Glutamatergic neuron (in vitro differentiated cells): Measurements from ENCODE around the gene METTL3. TPM values are rescaled to one million over a fixed set of nuclear protein-coding genes. Genes with fewer than 3 reads are reported as not detected.

Experiments
- DNase-seq: peaks from one replicate; pipeline ENCODE4 v3.0.0; 2022
- H3K27ac Mint-ChIP-seq: one replicate; pipeline ENCODE4 v1.8.0; 2020; ENCODE audit warnings: mild to moderate bottlenecking, mixed read lengths, inconsistent platforms; ENCODE audit not compliant: unreplicated experiment
- H3K27me3 Mint-ChIP-seq: one replicate; pipeline ENCODE4 v1.8.0; 2020; ENCODE audit warnings: mild to moderate bottlenecking, moderate library complexity, mixed read lengths, inconsistent platforms; ENCODE audit not compliant: unreplicated experiment
- H3K36me3 Mint-ChIP-seq: one replicate; pipeline ENCODE4 v1.8.0; 2020; ENCODE audit warnings: mild to moderate bottlenecking, mixed read lengths, inconsistent platforms; ENCODE audit not compliant: unreplicated experiment
- H3K4me1 Mint-ChIP-seq: one replicate; pipeline ENCODE4 v1.8.0; 2020; ENCODE audit warnings: mild to moderate bottlenecking, low read depth, mixed read lengths, inconsistent platforms; ENCODE audit not compliant: unreplicated experiment
- H3K4me3 Mint-ChIP-seq: one replicate; pipeline ENCODE4 v1.8.0; 2020; ENCODE audit warnings: mild to moderate bottlenecking, mixed read lengths, inconsistent platforms; ENCODE audit not compliant: unreplicated experiment
- H3K9me3 Mint-ChIP-seq: one replicate; pipeline ENCODE4 v1.8.0; 2020; ENCODE audit warnings: mild to moderate bottlenecking, moderate library complexity, mixed read lengths, inconsistent platforms; ENCODE audit not compliant: unreplicated experiment
- total RNA-seq: library from RNA; stranded (reverse); fragmentation: NEBNext Ultra II Directional; extraction: Animal tissue kit (Norgen Biotek cat#: 25700); gene quantifications from one replicate; pipeline ENCODE4 v1.2.1, GENCODE V29; 2021; ENCODE audit not compliant: unreplicated experiment
- TF ChIP-seq, protein P1 (sequence below): fragments of 200-600 bp; sonication (generic); IDR thresholded peaks from one replicate; pipeline ENCODE4 v1.5.0; 2021; ENCODE audit not compliant: partially characterized antibody, unreplicated experiment

METTL3 gene
- total RNA-seq, 1 donor from 2014 or later = 90.0 TPM

DNA sequence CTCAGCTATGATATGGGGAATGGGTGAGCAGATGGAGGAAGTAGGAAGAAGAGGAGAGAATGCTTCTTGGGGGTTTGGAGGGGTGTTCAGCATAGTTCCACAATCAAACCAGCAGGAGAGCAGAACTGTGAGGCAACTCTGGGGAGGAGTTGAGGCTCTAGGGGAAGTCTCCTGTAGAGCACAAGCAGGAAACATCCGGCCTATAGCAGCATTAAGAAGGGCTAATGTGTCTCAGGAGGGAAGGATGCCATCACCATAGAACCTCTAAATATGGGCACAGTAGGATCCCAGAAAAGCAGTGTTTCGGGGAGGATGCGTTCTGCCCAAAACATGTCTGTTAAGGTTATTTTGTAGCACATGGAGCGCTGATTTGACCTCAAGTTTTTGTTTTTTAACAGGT is 23.4 kb upstream of the METTL3 start:
- H3K9me3 Mint-ChIP-seq = no peaks in the 10 kb centered on the region
- TF ChIP-seq, protein P1, sequence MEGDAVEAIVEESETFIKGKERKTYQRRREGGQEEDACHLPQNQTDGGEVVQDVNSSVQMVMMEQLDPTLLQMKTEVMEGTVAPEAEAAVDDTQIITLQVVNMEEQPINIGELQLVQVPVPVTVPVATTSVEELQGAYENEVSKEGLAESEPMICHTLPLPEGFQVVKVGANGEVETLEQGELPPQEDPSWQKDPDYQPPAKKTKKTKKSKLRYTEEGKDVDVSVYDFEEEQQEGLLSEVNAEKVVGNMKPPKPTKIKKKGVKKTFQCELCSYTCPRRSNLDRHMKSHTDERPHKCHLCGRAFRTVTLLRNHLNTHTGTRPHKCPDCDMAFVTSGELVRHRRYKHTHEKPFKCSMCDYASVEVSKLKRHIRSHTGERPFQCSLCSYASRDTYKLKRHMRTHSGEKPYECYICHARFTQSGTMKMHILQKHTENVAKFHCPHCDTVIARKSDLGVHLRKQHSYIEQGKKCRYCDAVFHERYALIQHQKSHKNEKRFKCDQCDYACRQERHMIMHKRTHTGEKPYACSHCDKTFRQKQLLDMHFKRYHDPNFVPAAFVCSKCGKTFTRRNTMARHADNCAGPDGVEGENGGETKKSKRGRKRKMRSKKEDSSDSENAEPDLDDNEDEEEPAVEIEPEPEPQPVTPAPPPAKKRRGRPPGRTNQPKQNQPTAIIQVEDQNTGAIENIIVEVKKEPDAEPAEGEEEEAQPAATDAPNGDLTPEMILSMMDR = no peak
- peak overlapping the region; percentile 7 for H3K27ac Mint-ChIP-seq
- DNase-seq = no peak
- no peaks in the 10 kb centered on the region for H3K36me3 Mint-ChIP-seq
- peaks cover 16% of the 10 kb centered on the region for H3K4me1 Mint-ChIP-seq
- peaks cover 9% of the 10 kb centered on the region for H3K27me3 Mint-ChIP-seq
- H3K4me3 Mint-ChIP-seq = peak overlapping the region; percentile 34

DNA sequence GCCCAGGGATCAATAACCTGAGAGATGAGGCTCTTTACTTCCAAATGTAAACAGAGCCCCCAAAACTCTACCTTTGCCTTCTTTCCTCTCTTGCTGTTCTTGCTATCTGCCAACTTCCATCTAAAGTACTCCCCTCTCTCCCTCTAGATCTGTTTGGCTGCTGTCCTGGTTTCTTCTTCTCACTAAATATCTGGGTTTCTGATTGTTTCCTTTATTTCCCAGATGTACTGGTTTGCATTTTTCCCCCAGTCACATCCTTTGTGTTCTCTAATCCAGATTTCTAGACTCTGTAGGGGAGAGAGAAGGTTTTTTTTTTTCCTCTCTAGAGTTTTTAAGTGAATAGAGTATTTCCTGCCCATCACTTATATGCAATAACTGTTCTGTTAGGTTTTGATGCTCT is 22.2 kb upstream of the METTL3 start:
- no peak overlapping the region for H3K4me3 Mint-ChIP-seq

DNA sequence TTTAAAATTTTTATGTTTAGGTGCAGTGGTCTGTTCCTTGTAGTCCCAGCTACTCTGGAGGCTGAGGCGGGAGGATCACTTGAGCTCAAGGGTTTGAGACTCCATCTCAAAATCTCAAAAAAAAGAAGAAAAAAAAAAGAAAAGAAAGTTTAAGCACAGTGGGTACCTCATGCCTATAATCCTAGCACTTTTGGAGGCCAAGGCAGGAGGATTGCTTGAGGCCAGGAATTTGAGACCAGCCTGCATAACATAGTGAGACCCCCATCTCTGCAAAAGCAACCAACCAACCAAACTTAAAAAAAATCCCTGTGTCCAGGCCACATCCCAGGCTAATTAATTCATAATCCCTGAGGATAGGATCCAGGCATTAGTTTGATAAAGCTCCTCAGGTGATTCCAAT is 18.4 kb upstream of the METTL3 start:
- TF ChIP-seq, protein P1 = no peak
- no peaks in the 10 kb centered on the region for H3K36me3 Mint-ChIP-seq
- peaks cover 6% of the 10 kb centered on the region for H3K4me1 Mint-ChIP-seq
- no peak overlapping the region for H3K27ac Mint-ChIP-seq
- H3K9me3 Mint-ChIP-seq = peaks cover 3% of the 10 kb centered on the region
- H3K4me3 Mint-ChIP-seq = no peak overlapping the region
- H3K27me3 Mint-ChIP-seq = peaks cover 11% of the 10 kb centered on the region
- DNase-seq = no peak

More for the DNA sequence above, 22.2 kb upstream of the METTL3 start:
- TF ChIP-seq, protein P1 = no peak
- H3K9me3 Mint-ChIP-seq = no peaks in the 10 kb centered on the region
- H3K27me3 Mint-ChIP-seq = peaks cover 12% of the 10 kb centered on the region
- no peaks in the 10 kb centered on the region for H3K36me3 Mint-ChIP-seq
- H3K27ac Mint-ChIP-seq = no peak overlapping the region
- H3K4me1 Mint-ChIP-seq = peaks cover 16% of the 10 kb centered on the region
- DNase-seq = no peak

DNA sequence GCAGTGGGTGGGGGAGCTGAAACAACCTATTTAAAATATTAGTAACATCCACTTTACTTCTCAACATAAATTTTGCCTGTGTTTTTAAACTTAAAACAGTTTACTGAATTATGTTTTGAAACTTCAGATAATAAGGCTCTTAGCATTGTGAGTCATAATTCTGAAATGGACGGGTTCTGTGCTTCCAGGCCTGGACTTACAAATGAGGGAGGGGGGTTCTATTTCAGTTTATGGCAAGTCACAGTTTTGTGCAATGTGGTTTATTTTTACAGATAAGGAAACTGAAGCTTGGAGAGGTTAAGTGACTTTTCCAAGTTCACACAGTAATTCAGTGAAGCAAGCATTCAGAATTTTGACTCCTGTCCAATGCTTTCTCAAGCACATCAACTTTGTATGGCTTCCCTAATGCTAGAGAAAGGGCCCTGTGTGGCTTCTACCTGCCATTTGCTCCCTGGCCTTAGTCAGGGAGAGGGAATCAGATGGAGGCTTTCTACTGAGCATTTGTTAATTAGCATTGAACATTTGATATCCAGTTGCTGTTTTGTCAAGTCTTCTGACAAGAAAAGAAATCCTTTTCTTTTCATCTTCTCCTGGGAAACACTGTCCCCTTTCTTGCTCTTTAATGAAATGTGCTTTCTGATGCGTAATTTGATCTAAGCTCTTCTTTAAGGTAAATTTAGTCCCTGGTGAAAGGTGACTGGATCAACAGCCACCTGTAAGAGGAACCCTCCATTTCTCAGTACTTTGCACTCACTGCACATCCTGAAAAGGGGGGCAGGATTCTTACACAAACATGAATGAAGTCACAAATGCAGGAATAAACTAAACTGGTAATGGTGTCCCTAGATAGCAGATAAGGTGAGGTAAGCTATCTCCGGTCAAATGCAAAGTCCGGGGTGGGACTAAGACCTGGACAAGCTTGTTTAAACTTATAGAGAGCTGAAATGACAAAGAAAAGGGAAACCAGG is 17.5 kb upstream of the METTL3 start:
- Mint-ChIP-seq H3K36me3 (no peaks in the 10 kb centered on the region), H3K27me3 (peaks cover 12% of the 10 kb centered on the region), H3K4me3 (no peak overlapping the region), H3K27ac (no peak overlapping the region), H3K4me1 (peaks cover 5% of the 10 kb centered on the region), H3K9me3 (peaks cover 3% of the 10 kb centered on the region)
- TF ChIP-seq, protein P1 = no peak
- no peak for DNase-seq

DNA sequence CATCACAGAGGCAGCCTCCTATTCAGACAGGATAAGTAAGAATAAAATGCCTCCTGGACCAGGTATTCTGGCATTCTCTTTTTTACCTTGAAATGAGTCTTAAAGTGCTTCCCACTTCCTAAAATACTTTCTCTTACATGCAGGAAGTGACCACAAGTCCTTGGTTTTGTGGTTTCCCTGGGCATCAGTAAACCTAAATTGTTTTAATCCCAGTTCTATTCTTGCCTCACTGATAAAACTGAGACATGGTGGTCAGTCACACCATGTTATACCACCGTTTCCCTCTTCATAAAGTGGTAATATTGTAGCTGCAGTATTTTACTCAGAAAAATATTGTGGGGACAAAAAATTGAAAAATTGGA is 16.2 kb upstream of the METTL3 start:
- Mint-ChIP-seq H3K4me3 (peak overlapping the region; percentile 93), H3K36me3 (peaks cover 4% of the 10 kb centered on the region), H3K27ac (peak overlapping the region; percentile 89), H3K9me3 (peaks cover 7% of the 10 kb centered on the region), H3K4me1 (peaks cover 8% of the 10 kb centered on the region), H3K27me3 (peaks cover 19% of the 10 kb centered on the region)
- DNase-seq = no peak
- TF ChIP-seq, protein P1 = no peak
